Pancreas (tissue), 10 donors: ENCODE data around the gene TRPC4AP. TPM values are rescaled to one million over a fixed set of nuclear protein-coding genes. Genes with fewer than 3 reads are reported as not detected.
A peak's percentile ranks its signal among the peaks of the same experiment; 100 is the strongest.

ENCODE experiments used
- ATAC-seq, 4 donors: fragments of 200-7000 bp; cut with Tn5 transposase; one replicate each; pipeline versions ENCODE4 v1.8.0 to v1.9.1; 2020; ENCODE audit warnings: mild to moderate bottlenecking in 4 of 4, moderate library complexity in 4 of 4
- DNase-seq, 6 donors: peaks; one replicate each; pipeline ENCODE4 v3.0.0-alpha.2; 2020
- FAIRE-seq: peaks from 2 replicates; lab custom pipeline; 2012; peaks lifted over from hg19 to GRCh38; lab: Jason Lieb, UNC
- H3K27ac ChIP-seq, 4 donors: fragments of 200-600 bp; sonication (generic); 1 replicate in 3 of 4; 2 replicates in 1 of 4; pipeline versions ENCODE4 v1.5.0 to v1.8.0; 2020
- H3K27me3 ChIP-seq, 4 donors: fragments of 200-600 bp; one replicate each; pipeline ENCODE4 v1.8.0; 2021
- H3K36me3 ChIP-seq, 3 donors: fragments of 200-600 bp; sonication (generic) in 1 of 3; one replicate each; pipeline versions ENCODE4 v1.5.0 to v1.8.0; 2020 to 2021
- H3K4me1 ChIP-seq, 3 donors: fragments of 200-600 bp; one replicate each; pipeline ENCODE4 v1.8.0; 2021
- H3K4me3 ChIP-seq, 4 donors: fragments of 200-600 bp; sonication (generic) in 2 of 4; one replicate each; pipeline versions ENCODE4 v1.5.0 to v1.8.0; 2020 to 2021
- H3K9me3 ChIP-seq, 4 donors: fragments of 200-600 bp; one replicate each; pipeline ENCODE4 v1.8.0; 2021
- WGBS, 2 donors: extraction: QIAGEN DNeasy Blood & Tissue Kit; methylation state at CpG; one replicate each; pipeline ENCODE4 v1.1.7; 2013; 5-methylcytosine and 5-hydroxymethylcytosine counted together
- intact Hi-C, 3 donors: fragments of 100-400 bp; cut with DNase I; formaldehyde crosslinking; loops; one replicate each; pipeline versions ENCODE4 v1.11.1 to v1.14.2; 2022
- polyA plus RNA-seq, 2 donors: library from polyadenylated mRNA; stranded (reverse); fragments of 200-250 nt; gene quantifications; one replicate each; pipeline ENCODE4 v1.2.3, GENCODE V29; 2013
- total RNA-seq, 6 donors: library from RNA; stranded (reverse); fragmentation: NEBNext Ultra II Directional in 4 of 6; extraction: Animal tissue kit (Norgen Biotek cat#: 25700) in 4 of 6; gene quantifications; one replicate each; pipeline versions ENCODE4 v1.2.1 to v1.2.4, GENCODE V29; 2021 to 2023
- TF ChIP-seq, protein P1 (sequence below), 4 donors: fragments of 200-600 bp; sonication (generic) in 3 of 4; IDR thresholded peaks; one replicate each; pipeline versions ENCODE4 v1.5.0 to v1.8.0; 2021; ENCODE audit warnings: antibody characterized with exemption in 4 of 4
- donor health status: healthy with polysubstance abuse.
- donor health status: DM: no; HTN: no; CAD: no; lungs with moderate emphysema.
- donor health status: DM: no; HTN: no; CAD: no.
- donor health status: control.
- donor health status: control.
- donor health status: Bipolar disorder and iron deficiency.
- donor health status: DM: yes; HTN: yes; CAD: no.
- donor health status: DM: no; HTN: no; CAD: no.
- donor health status: DM: no; HTN: no; CAD: no.
- donor health status: DM: yes; HTN: yes; CAD: no.

Gene TRPC4AP, protein sequence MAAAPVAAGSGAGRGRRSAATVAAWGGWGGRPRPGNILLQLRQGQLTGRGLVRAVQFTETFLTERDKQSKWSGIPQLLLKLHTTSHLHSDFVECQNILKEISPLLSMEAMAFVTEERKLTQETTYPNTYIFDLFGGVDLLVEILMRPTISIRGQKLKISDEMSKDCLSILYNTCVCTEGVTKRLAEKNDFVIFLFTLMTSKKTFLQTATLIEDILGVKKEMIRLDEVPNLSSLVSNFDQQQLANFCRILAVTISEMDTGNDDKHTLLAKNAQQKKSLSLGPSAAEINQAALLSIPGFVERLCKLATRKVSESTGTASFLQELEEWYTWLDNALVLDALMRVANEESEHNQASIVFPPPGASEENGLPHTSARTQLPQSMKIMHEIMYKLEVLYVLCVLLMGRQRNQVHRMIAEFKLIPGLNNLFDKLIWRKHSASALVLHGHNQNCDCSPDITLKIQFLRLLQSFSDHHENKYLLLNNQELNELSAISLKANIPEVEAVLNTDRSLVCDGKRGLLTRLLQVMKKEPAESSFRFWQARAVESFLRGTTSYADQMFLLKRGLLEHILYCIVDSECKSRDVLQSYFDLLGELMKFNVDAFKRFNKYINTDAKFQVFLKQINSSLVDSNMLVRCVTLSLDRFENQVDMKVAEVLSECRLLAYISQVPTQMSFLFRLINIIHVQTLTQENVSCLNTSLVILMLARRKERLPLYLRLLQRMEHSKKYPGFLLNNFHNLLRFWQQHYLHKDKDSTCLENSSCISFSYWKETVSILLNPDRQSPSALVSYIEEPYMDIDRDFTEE
- total RNA-seq (10 to 100 TPM; 30.7 to 40.7 (median 33.2) TPM), polyA plus RNA-seq (10 to 100 TPM; 42.4 to 43.1 TPM)

DNA sequence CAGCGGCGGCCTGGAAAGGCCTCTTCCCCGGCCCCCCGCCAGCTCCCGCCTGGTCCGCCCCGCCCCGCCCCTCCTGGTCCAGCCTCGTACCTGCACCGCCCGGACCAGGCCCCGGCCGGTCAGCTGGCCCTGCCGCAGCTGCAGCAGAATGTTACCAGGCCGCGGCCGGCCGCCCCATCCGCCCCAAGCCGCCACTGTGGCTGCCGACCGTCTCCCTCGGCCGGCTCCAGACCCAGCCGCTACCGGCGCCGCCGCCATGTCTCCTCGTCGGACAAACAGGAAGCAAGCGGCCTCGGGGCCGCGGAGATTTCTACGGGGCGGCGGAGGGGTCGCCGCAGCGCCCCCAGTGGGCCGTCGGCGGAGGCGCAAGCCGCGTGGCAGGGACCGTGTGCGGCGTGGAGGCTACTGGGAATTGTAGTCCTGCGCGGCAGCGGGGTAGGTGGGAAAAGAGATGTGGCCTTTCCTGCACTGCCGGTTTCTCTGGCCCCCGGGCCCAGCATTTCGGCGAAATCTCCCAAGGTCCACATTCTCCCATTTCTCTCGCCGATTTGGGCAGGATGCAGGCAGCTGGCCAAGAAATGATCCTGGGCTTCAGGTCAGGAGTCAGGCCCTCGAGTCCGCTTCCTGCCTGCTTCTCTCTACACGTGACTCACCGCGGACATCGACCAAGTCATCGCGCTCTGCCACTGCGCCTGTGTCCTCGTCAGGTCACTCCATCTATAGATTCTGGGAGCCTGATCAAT, at the start of gene TRPC4AP:
Gene TRPC4AP (minus strand): TSS at position 284 of the 743 bp plus-strand sequence. CDS start 26 bp downstream, at position 258.
- FAIRE-seq (no peak), ATAC-seq (peak; percentile 96 to 97 (median 97)), DNase-seq (peak; percentile 82 to 96 (median 89))
- Histone ChIP-seq H3K27me3 (no peaks in the 10 kb centered on the region), H3K4me1 (peaks cover 0 to 25% (median 3%) of the 10 kb centered on the region in 3 donors), H3K9me3 (no peaks in the 10 kb centered on the region), H3K4me3 (peak within 1 kb of the TSS; percentile 70 to 94 (median 80)), H3K36me3 (no peaks in the 10 kb centered on the region), H3K27ac (peak within 1 kb of the TSS; percentile 71 to 91 (median 82))
- intact Hi-C loops = loop anchor here in 1 of 3 donors (10.0 kb wide), 1 partner anchor 112 kb away; no protein-coding TSS in a partner anchor
- WGBS, 2 donors = 1% methylated on average over 56 to 69 of the region's 69 CpGs
- TF ChIP-seq, protein P1, sequence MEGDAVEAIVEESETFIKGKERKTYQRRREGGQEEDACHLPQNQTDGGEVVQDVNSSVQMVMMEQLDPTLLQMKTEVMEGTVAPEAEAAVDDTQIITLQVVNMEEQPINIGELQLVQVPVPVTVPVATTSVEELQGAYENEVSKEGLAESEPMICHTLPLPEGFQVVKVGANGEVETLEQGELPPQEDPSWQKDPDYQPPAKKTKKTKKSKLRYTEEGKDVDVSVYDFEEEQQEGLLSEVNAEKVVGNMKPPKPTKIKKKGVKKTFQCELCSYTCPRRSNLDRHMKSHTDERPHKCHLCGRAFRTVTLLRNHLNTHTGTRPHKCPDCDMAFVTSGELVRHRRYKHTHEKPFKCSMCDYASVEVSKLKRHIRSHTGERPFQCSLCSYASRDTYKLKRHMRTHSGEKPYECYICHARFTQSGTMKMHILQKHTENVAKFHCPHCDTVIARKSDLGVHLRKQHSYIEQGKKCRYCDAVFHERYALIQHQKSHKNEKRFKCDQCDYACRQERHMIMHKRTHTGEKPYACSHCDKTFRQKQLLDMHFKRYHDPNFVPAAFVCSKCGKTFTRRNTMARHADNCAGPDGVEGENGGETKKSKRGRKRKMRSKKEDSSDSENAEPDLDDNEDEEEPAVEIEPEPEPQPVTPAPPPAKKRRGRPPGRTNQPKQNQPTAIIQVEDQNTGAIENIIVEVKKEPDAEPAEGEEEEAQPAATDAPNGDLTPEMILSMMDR (IDR thresholded peaks at IDR 0.05) = peak; percentile 95 to 99 (median 98)

DNA sequence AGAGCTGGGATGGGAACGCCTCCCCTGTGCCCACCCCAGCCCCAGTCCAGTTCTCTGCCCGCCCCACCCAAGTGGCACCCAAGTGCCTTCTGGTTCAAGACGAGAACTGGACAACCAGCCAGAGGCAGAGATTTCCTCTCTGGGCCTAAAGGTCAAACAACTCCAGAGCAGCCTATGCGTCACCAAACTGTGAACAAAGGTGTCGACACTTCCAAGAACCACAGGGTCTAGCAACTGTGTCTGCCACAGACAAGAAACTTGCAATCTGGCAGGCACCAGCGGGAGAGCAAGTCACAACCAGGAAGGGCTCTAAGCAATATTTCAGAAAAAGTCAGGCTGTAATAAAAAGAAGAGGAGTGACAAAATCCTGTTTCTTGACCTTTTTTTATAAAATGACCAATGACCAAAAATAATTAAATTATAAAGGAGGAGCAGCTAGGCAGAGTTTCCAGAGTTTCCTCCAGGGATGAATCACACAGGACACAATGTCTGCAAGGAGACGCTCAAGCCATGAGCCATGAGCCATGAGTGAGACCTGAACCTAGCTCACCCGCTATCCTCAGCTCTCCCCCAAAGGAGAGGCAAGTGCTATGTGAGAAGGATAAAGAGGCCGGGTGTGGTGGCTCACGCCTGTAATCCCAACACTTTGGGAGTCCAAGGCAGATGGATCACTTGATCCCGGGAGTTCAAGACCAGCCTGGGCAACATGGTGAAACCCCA, 43.4 kb upstream of the TRPC4AP start:
- H3K36me3 ChIP-seq = peaks cover 0 to 56% (median 13%) of the 10 kb centered on the region in 3 donors
- H3K27ac ChIP-seq = no peak overlapping the region
- H3K4me3 ChIP-seq = no peak overlapping the region
- WGBS, 2 donors = 90 to 92% methylated on average over 11 of the region's 11 CpGs
- peak in 1 of 4 donors; percentile 51 for ATAC-seq
- DNase-seq = no peak
- H3K4me1 ChIP-seq = peaks cover 0 to 10% (median 6%) of the 10 kb centered on the region in 3 donors
- H3K9me3 ChIP-seq = no peaks in the 10 kb centered on the region
- no peaks in the 10 kb centered on the region for H3K27me3 ChIP-seq
- TF ChIP-seq, protein P1 (IDR thresholded peaks at IDR 0.05) = no peak
- FAIRE-seq = no peak
- intact Hi-C loops = no loop called here

DNA sequence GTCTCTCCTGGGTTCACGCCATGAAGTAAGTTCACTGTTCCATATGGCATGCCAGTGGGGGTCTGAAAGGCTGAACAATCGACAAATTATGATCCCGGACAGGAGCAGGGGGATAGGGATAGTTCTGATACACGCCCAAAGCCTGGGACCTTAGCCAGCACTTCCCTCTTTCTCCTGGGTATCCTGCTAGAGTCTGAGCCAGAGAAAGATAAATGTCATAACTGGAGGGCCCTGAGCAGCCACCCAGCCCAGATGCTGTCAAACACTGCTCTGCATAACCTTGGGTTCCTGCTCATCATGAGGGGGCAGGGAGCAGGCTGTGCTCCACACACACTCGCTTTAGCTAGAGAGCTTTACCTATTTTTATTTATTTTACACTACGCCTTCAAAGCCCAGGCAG, 42.3 kb upstream of the TRPC4AP start:
- WGBS, 2 donors = 74 to 85% methylated on average over 6 of the region's 6 CpGs
- Histone ChIP-seq H3K27ac (no peak overlapping the region), H3K36me3 (peaks cover 0 to 60% (median 18%) of the 10 kb centered on the region in 3 donors), H3K9me3 (no peaks in the 10 kb centered on the region), H3K4me1 (peaks cover 0 to 10% (median 6%) of the 10 kb centered on the region in 3 donors), H3K4me3 (no peak overlapping the region), H3K27me3 (no peaks in the 10 kb centered on the region)
- DNase-seq (no peak), FAIRE-seq (no peak), ATAC-seq (peak in 2 of 4 donors; percentile 15 to 25)
- intact Hi-C loops = no loop called here
- TF ChIP-seq, protein P1 (IDR thresholded peaks at IDR 0.05) = no peak

DNA sequence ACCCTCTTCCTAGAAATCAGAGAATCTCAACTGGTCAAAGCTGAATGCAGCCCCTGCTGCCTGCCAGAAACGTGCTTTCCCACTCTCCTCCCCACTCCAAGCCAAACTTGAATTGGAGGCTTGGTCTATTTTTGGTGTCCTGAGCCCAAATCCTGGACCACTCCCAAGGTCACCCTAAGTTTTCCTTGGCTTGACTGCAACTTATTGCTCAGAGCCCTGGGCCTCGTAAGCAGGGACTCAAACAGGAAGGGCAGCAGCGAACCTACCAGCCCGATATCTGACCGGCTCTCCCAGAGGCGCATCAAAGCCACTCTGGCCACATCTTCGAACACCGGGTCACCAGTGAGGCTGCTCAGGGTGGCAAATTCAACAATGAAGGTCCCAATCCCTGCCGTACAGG, 41.9 kb upstream of the TRPC4AP start:
- Histone ChIP-seq H3K27ac (no peak overlapping the region), H3K4me1 (peaks cover 0 to 10% (median 6%) of the 10 kb centered on the region in 3 donors), H3K36me3 (peaks cover 0 to 56% (median 18%) of the 10 kb centered on the region in 3 donors), H3K9me3 (no peaks in the 10 kb centered on the region), H3K27me3 (no peaks in the 10 kb centered on the region), H3K4me3 (no peak overlapping the region)
- intact Hi-C loops = no loop called here
- ATAC-seq = peak; percentile 59 to 81 (median 64)
- TF ChIP-seq, protein P1 (IDR thresholded peaks at IDR 0.05) = no peak
- peak in 3 of 6 donors; percentile 37 to 43 (median 39) for DNase-seq
- no peak for FAIRE-seq
- WGBS, 2 donors = 45 to 57% methylated on average over 9 of the region's 9 CpGs
